ENCODE measurements around the gene SH3RF3.

DNA sequence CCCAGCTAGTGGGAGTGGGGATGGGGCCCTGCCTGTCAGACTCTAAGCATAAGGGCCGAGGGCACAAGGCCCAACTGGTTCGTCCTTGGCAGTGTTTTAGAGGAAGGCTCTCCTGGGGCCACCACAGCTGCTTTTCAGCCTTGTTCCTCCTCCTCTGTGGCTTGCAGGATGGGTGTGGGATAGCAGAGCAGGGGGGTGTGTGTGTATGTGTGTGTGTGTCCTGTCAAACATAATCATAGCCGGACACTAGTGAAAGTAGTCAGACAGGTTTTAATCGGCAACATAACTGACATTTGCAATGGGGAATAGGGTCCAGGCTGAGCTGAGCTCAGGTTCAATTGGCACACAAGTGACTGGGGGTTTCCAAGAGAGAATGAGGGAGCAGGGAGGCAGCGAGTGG lies 370.6 kb downstream of the SH3RF3 start:
- TF ChIP-seq EZH2 (IDR thresholded peaks at IDR 0.05; ENCODE audit: low read length), result no peak
- TF ChIP-seq, protein P1, sequence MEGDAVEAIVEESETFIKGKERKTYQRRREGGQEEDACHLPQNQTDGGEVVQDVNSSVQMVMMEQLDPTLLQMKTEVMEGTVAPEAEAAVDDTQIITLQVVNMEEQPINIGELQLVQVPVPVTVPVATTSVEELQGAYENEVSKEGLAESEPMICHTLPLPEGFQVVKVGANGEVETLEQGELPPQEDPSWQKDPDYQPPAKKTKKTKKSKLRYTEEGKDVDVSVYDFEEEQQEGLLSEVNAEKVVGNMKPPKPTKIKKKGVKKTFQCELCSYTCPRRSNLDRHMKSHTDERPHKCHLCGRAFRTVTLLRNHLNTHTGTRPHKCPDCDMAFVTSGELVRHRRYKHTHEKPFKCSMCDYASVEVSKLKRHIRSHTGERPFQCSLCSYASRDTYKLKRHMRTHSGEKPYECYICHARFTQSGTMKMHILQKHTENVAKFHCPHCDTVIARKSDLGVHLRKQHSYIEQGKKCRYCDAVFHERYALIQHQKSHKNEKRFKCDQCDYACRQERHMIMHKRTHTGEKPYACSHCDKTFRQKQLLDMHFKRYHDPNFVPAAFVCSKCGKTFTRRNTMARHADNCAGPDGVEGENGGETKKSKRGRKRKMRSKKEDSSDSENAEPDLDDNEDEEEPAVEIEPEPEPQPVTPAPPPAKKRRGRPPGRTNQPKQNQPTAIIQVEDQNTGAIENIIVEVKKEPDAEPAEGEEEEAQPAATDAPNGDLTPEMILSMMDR (optimal IDR thresholded peaks at IDR 0.05 in 1 of 3, IDR thresholded peaks at IDR 0.05 in 1 of 3, conservative IDR thresholded peaks at IDR 0.05 in 1 of 3; ENCODE audit: extremely low read depth in 1 of 3, insufficient read depth in 2 of 3, low read length in 3 of 3), result no peak

Measured in keratinocyte (primary cell).